Gastrocnemius medialis (tissue), 4 donors: ENCODE measurements around the gene FAM78B. TPM values are rescaled to one million over a fixed set of nuclear protein-coding genes. Genes with fewer than 3 reads are reported as not detected.

ENCODE experiments used
- ATAC-seq, 2 donors: fragments of 150-250 bp; one replicate each; pipeline ENCODE4 v1.9.1; 2016
- DNase-seq, 2 donors: peaks; one replicate each; pipeline ENCODE4 v3.0.0-alpha.2; 2019
- H3K27ac ChIP-seq, 4 donors: fragments of 200-600 bp; sonication (generic); 1 replicate in 1 of 4; 2 replicates in 3 of 4; pipeline ENCODE4 v1.5.1; 2016 to 2018; ENCODE audit warnings: mild to moderate bottlenecking in 2 of 4, moderate library complexity in 1 of 4
- H3K27me3 ChIP-seq, 3 donors: fragments of 200-600 bp; sonication (generic) in 2 of 3; 1 replicate in 1 of 3; 2 replicates in 2 of 3; pipeline versions ENCODE4 v1.5.1 to v1.6.0; 2016 to 2019; ENCODE audit warnings: mild to moderate bottlenecking in 1 of 3, moderate library complexity in 1 of 3
- H3K36me3 ChIP-seq, 2 donors: fragments of 200-600 bp; sonication (generic) in 1 of 2; one replicate each; pipeline ENCODE4 v1.5.1; 2017 to 2018
- H3K4me1 ChIP-seq, 2 donors: fragments of 200-600 bp; sonication (generic) in 1 of 2; one replicate each; pipeline ENCODE4 v1.5.1; 2016 to 2017; ENCODE audit warnings: mild to moderate bottlenecking in 2 of 2
- H3K4me3 ChIP-seq, 4 donors: fragments of 200-600 bp; sonication (generic) in 3 of 4; 1 replicate in 1 of 4; 2 replicates in 3 of 4; pipeline ENCODE4 v1.5.1; 2016 to 2019; ENCODE audit warnings: mild to moderate bottlenecking in 2 of 4
- H3K9me3 ChIP-seq, 3 donors: fragments of 200-600 bp; sonication (generic) in 2 of 3; 1 replicate in 1 of 3; 2 replicates in 2 of 3; pipeline ENCODE4 v1.5.1; 2016 to 2019
- CTCF ChIP-seq, 5 experiments: fragments of 450-650 bp in 3 of 5; fragments of 200-600 bp in 2 of 5; sonication (generic) in 2 of 5; IDR thresholded peaks in 4 of 5; conservative IDR thresholded peaks in 1 of 5; 1 replicate in 4 of 5; 2 replicates in 1 of 5; pipeline ENCODE4 v1.5.1; 2016 to 2019; ENCODE audit warnings: antibody characterized with exemption in 5 of 5, mild to moderate bottlenecking in 3 of 5, moderate library complexity in 3 of 5
- POLR2A ChIP-seq, 2 donors: fragments of 450-650 bp; IDR thresholded peaks; one replicate each; pipeline ENCODE4 v1.6.1; 2017; ENCODE audit warnings: antibody characterized with exemption in 2 of 2, mild to moderate bottlenecking in 2 of 2, moderate library complexity in 2 of 2
- in situ Hi-C, 4 donors: fragments of 200-750 bp; cut with MboI; loops; one replicate each; pipeline versions ENCODE4 v1.15.0 to v1.8.0; 2017; ENCODE audit warnings: low sequenced_read_pairs in 4 of 4
- intact Hi-C: fragments of 100-400 bp; cut with DNase I; formaldehyde crosslinking; loops from one replicate; pipeline ENCODE4 v1.15.1; 2023; ENCODE audit warnings: low total_unique reads
- total RNA-seq, 4 donors: library from RNA; depleted of rRNA; stranded (reverse); fragments of >200 nt; gene quantifications; one replicate each; pipeline versions ENCODE4 v1.1.0 to v1.2.3, GENCODE V29; 2016

Gene FAM78B
- total RNA-seq, 4 donors from 2014 or later = 1.6 to 9.9 (median 2.6) TPM

- TF ChIP-seq CTCF (IDR thresholded peaks at IDR 0.05 in 4 of 5, conservative IDR thresholded peaks at IDR 0.05 in 1 of 5) (no peak), POLR2A (IDR thresholded peaks at IDR 0.05) (no peak)
- Histone ChIP-seq H3K36me3 (no peaks in the 10 kb centered on the region), H3K4me3 (no peak overlapping the region), H3K27me3 (no peaks in the 10 kb centered on the region), H3K27ac (no peak overlapping the region), H3K9me3 (no peaks in the 10 kb centered on the region), H3K4me1 (no peaks in the 10 kb centered on the region)
- intact Hi-C loops (no loop called here), in situ Hi-C loops (no loop called here)
- ATAC-seq (no peak), DNase-seq (no peak)
These were observed 18.1 kb upstream of the FAM78B start for GRCh38 chr1:166184897-166185296.

- no peak overlapping the region for H3K27ac ChIP-seq
- in situ Hi-C loops = no loop called here
- H3K9me3 ChIP-seq = no peaks in the 10 kb centered on the region
- DNase-seq (no peak), ATAC-seq (no peak)
- no peaks in the 10 kb centered on the region for H3K36me3 ChIP-seq
- TF ChIP-seq POLR2A (IDR thresholded peaks at IDR 0.05) (no peak), CTCF (IDR thresholded peaks at IDR 0.05 in 4 of 5, conservative IDR thresholded peaks at IDR 0.05 in 1 of 5) (no peak)
- H3K4me3 ChIP-seq = no peak overlapping the region
- intact Hi-C loops = no loop called here
- H3K4me1 ChIP-seq = no peaks in the 10 kb centered on the region
- no peaks in the 10 kb centered on the region for H3K27me3 ChIP-seq
These were observed 17.2 kb upstream of the FAM78B start for GRCh38 chr1:166184012-166184411.

GRCh38 chr1:166182281-166182680, 15.5 kb upstream of the FAM78B start:
- Histone ChIP-seq H3K4me1 (no peaks in the 10 kb centered on the region), H3K4me3 (no peak overlapping the region), H3K36me3 (no peaks in the 10 kb centered on the region), H3K27me3 (no peaks in the 10 kb centered on the region), H3K27ac (no peak overlapping the region), H3K9me3 (no peaks in the 10 kb centered on the region)
- in situ Hi-C loops = no loop called here
- no peak for ATAC-seq
- no peak for TF ChIP-seq POLR2A (IDR thresholded peaks at IDR 0.05)
- TF ChIP-seq CTCF (IDR thresholded peaks at IDR 0.05 in 4 of 5, conservative IDR thresholded peaks at IDR 0.05 in 1 of 5) = no peak
- DNase-seq = no peak
- intact Hi-C loops = no loop called here

GRCh38 chr1:166176416-166176815, 9.6 kb upstream of the FAM78B start:
- TF ChIP-seq CTCF (IDR thresholded peaks at IDR 0.05 in 4 of 5, conservative IDR thresholded peaks at IDR 0.05 in 1 of 5) = no peak
- TF ChIP-seq POLR2A (IDR thresholded peaks at IDR 0.05) = no peak
- DNase-seq (no peak), ATAC-seq (no peak)
- Histone ChIP-seq H3K4me1 (no peaks in the 10 kb centered on the region), H3K9me3 (no peaks in the 10 kb centered on the region), H3K27ac (no peak overlapping the region), H3K36me3 (no peaks in the 10 kb centered on the region), H3K4me3 (no peak overlapping the region), H3K27me3 (no peaks in the 10 kb centered on the region)
- in situ Hi-C loops = no loop called here
- intact Hi-C loops = loop anchor here (10.0 kb wide), 1 partner anchor 432 kb away; no protein-coding TSS in a partner anchor

- TF ChIP-seq POLR2A (IDR thresholded peaks at IDR 0.05) = no peak
- no peak for TF ChIP-seq CTCF (IDR thresholded peaks at IDR 0.05 in 4 of 5, conservative IDR thresholded peaks at IDR 0.05 in 1 of 5)
- peaks cover 0 to 3% of the 10 kb centered on the region in 2 donors for H3K4me1 ChIP-seq
- intact Hi-C loops (loop anchor here (10.0 kb wide), 1 partner anchor 430 kb away; no protein-coding TSS in a partner anchor), in situ Hi-C loops (no loop called here)
- H3K27ac ChIP-seq = no peak overlapping the region
- H3K36me3 ChIP-seq = no peaks in the 10 kb centered on the region
- no peak overlapping the region for H3K4me3 ChIP-seq
- DNase-seq (no peak), ATAC-seq (no peak)
- no peaks in the 10 kb centered on the region for H3K9me3 ChIP-seq
- no peaks in the 10 kb centered on the region for H3K27me3 ChIP-seq
These were observed 8.2 kb upstream of the FAM78B start for GRCh38 chr1:166175032-166175431.
